T-helper 2 cell treated with Interferon-gamma antibody and Interleukin-4, amounts not matched to agents 5 μg/mL and 100 μg/mL, for 36 hours (primary cell): ENCODE results near the gene FSIP1.

Source experiments
- DNase-seq: peaks from one replicate; pipeline ENCODE4 v3.0.0; 2021; ENCODE audit warnings: low spot score
- H3K27ac Mint-ChIP-seq: one replicate; pipeline ENCODE4 v1.8.0; 2021; ENCODE audit warnings: mild to moderate bottlenecking, mixed read lengths
- H3K27me3 Mint-ChIP-seq: one replicate; pipeline ENCODE4 v1.8.0; 2021; ENCODE audit warnings: low read depth, mixed read lengths
- H3K36me3 Mint-ChIP-seq: one replicate; pipeline ENCODE4 v1.8.0; 2021; ENCODE audit warnings: low read depth, mixed read lengths
- H3K4me1 Mint-ChIP-seq: one replicate; pipeline ENCODE4 v1.8.0; 2021; ENCODE audit warnings: low read depth, mixed read lengths
- H3K4me3 Mint-ChIP-seq: one replicate; pipeline ENCODE4 v1.8.0; 2022; ENCODE audit warnings: mild to moderate bottlenecking, moderate library complexity, mixed read lengths
- H3K9me3 Mint-ChIP-seq: one replicate; pipeline ENCODE4 v1.8.0; 2021; ENCODE audit warnings: mixed read lengths

FSIP1 gene

GRCh38 chr15:39786447-39787056, 3.9 kb upstream of the FSIP1 start:
- Mint-ChIP-seq H3K4me1 (peaks cover 36% of the 10 kb centered on the region), H3K36me3 (peaks cover 4% of the 10 kb centered on the region), H3K9me3 (no peaks in the 10 kb centered on the region), H3K27ac (no peak overlapping the region), H3K4me3 (no peak overlapping the region), H3K27me3 (no peaks in the 10 kb centered on the region)
- no peak for DNase-seq

DNA sequence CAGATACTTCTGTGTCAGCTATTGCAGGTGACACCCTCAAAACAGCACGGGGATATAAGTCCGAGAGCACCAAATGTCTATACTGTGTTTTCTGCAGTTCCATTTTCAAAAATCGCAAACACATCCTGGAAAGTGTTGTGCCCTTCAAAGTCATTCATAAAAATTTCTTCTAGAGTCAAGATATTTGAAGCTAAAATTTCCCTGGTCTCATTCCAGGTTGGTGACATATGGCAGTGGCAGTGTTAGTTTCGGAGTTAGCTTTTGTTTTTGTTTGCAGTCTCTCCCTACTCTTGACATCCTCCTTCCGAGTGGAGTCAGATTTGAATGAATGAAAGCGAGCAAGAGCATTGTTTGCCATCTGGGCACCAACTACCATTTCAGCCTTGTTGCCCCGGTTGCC, 3.2 kb upstream of the FSIP1 start:
- Mint-ChIP-seq H3K27me3 (no peaks in the 10 kb centered on the region), H3K36me3 (peaks cover 4% of the 10 kb centered on the region), H3K9me3 (peaks cover 3% of the 10 kb centered on the region), H3K27ac (no peak overlapping the region), H3K4me1 (peaks cover 42% of the 10 kb centered on the region), H3K4me3 (peak overlapping the region; percentile 16)
- no peak for DNase-seq

DNA sequence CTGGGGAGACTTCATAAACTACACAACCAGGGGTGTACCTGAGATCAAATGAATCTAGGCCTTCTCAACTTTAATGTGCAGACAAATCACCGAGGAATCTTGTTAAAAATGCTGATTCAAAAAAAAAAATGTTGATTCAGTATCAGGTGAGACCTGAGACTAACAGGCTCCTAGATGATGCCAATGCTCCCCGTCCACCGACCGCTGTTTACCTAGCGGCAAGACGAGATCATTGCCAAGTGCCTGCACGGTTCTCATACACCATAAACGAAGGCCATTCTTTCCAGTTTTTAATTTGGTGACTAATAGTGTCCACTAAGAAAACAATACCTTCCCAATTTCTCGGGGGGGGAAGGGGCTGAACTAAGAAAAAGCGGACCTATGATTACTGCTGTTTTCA, 2.5 kb upstream of the FSIP1 start:
- no peak for DNase-seq
- Mint-ChIP-seq H3K36me3 (peaks cover 4% of the 10 kb centered on the region), H3K27ac (no peak overlapping the region), H3K4me3 (peak overlapping the region; percentile 44), H3K4me1 (peaks cover 43% of the 10 kb centered on the region), H3K9me3 (peaks cover 3% of the 10 kb centered on the region), H3K27me3 (peaks cover under 1% of the 10 kb centered on the region)

- Mint-ChIP-seq H3K4me3 (peak overlapping the region; percentile 44), H3K27me3 (peaks cover 3% of the 10 kb centered on the region), H3K4me1 (peaks cover 43% of the 10 kb centered on the region), H3K9me3 (peaks cover 3% of the 10 kb centered on the region), H3K36me3 (peaks cover 4% of the 10 kb centered on the region), H3K27ac (no peak overlapping the region)
- no peak for DNase-seq
Measured at GRCh38 chr15:39784638-39785037, 2.0 kb upstream of the FSIP1 start.

GRCh38 chr15:39784125-39784524, 1.5 kb upstream of the FSIP1 start:
- H3K4me1 Mint-ChIP-seq: peaks cover 43% of the 10 kb centered on the region
- peak overlapping the region; percentile 78 for H3K27ac Mint-ChIP-seq

DNA sequence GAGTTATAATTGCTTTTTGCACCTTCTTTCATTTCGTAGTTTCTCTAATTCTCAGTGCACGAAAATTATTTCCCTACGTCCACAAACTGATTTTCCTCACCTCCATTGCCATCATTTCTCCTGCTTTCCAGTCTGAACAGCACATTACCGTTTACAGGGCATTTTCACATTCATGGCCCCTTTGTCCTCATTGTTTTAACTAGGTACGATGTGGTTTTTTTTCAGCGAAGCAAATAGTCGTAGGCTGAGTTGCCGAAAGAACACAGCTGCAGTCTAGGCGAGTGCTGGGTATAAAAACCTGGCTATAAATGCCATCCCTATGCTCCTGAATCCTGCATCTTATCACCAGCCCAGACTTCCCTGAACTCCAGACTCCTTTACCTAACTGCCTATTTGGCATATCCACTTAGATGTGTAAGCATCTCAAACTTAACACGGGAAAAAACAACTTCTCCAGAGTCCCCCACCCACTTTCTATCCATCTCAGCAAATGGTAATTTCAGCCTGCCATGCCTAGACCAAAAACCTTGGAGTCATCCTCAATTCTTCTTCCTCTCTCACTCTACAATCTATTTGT, 691 bp upstream of the FSIP1 start:
- peak overlapping the region; percentile 78 for H3K27ac Mint-ChIP-seq
- peak overlapping the region; percentile 86 for H3K4me3 Mint-ChIP-seq
- peaks cover 40% of the 10 kb centered on the region for H3K4me1 Mint-ChIP-seq
- peaks cover 8% of the 10 kb centered on the region for H3K27me3 Mint-ChIP-seq
- DNase-seq: no peak
- H3K36me3 Mint-ChIP-seq: peaks cover 4% of the 10 kb centered on the region
- peaks cover 3% of the 10 kb centered on the region for H3K9me3 Mint-ChIP-seq

More at GRCh38 chr15:39784125-39784524, 1.5 kb upstream of the FSIP1 start:
- Mint-ChIP-seq H3K4me3 (peak overlapping the region; percentile 86), H3K9me3 (peaks cover 3% of the 10 kb centered on the region), H3K36me3 (peaks cover 4% of the 10 kb centered on the region), H3K27me3 (peaks cover 3% of the 10 kb centered on the region)
- DNase-seq: no peak

DNA sequence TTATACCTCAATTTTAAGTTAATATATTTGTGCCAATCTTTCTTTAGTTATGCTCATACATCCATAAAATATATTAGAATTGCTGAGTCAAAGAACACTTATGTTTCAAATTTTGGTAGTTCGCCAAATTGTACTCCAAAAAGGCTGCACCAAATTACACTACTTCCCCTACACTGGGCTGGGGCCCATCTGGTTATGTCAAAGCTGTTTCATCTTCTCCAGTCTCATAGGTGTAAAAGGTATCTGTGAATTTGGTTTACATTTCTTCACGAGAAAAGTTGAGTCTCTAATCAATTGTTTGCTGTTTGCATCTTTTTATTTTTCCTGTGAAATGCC, 706 bp downstream of the FSIP1 start:
- peak overlapping the region; percentile 86 for H3K4me3 Mint-ChIP-seq
- H3K27me3 Mint-ChIP-seq: peaks cover 18% of the 10 kb centered on the region
- peaks cover 4% of the 10 kb centered on the region for H3K36me3 Mint-ChIP-seq
- peaks cover 38% of the 10 kb centered on the region for H3K4me1 Mint-ChIP-seq
- H3K27ac Mint-ChIP-seq: peak overlapping the region; percentile 78
- no peak for DNase-seq
- H3K9me3 Mint-ChIP-seq: peaks cover 3% of the 10 kb centered on the region

GRCh38 chr15:39781147-39781966, 1.3 kb downstream of the FSIP1 start:
- H3K4me1 Mint-ChIP-seq: peaks cover 36% of the 10 kb centered on the region
- H3K36me3 Mint-ChIP-seq: peaks cover 4% of the 10 kb centered on the region
- no peak overlapping the region for H3K27ac Mint-ChIP-seq
- peak overlapping the region; percentile 52 for H3K4me3 Mint-ChIP-seq
- DNase-seq: no peak
- H3K27me3 Mint-ChIP-seq: peaks cover 20% of the 10 kb centered on the region
- peaks cover 3% of the 10 kb centered on the region for H3K9me3 Mint-ChIP-seq

DNA sequence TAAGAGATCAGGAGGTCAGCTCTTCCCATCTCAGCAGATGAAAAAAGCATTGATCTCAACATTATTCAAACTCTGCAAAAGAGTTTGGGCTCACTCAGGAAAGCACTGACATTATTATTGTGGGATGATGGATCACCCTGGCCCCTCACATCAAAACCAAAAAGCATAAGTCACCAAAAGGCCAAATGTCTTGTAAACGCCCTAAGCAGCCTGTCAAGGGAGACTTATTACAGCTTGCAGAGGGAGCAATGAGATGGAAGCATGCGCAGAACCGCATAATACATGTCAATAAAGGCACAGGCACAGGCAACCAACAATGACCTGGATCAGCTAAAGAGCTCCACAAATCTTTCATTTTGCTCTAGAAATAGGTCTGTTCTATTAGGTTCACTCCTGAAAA, 4.6 kb downstream of the FSIP1 start:
- Mint-ChIP-seq H3K9me3 (peaks cover 3% of the 10 kb centered on the region), H3K27me3 (peaks cover 20% of the 10 kb centered on the region), H3K4me3 (no peak overlapping the region), H3K36me3 (no peaks in the 10 kb centered on the region), H3K27ac (no peak overlapping the region), H3K4me1 (peaks cover 33% of the 10 kb centered on the region)
- no peak for DNase-seq

- Mint-ChIP-seq H3K27ac (no peak overlapping the region), H3K9me3 (peaks cover 3% of the 10 kb centered on the region), H3K4me1 (peaks cover 33% of the 10 kb centered on the region), H3K27me3 (peaks cover 20% of the 10 kb centered on the region), H3K36me3 (no peaks in the 10 kb centered on the region), H3K4me3 (no peak overlapping the region)
- DNase-seq: no peak
Measured at GRCh38 chr15:39777496-39777895, 5.1 kb downstream of the FSIP1 start.

- DNase-seq: no peak
- H3K4me3 Mint-ChIP-seq: no peak overlapping the region
- H3K4me1 Mint-ChIP-seq: peaks cover 27% of the 10 kb centered on the region
- no peak overlapping the region for H3K27ac Mint-ChIP-seq
- H3K36me3 Mint-ChIP-seq: no peaks in the 10 kb centered on the region
- peaks cover 20% of the 10 kb centered on the region for H3K27me3 Mint-ChIP-seq
- H3K9me3 Mint-ChIP-seq: peaks cover 3% of the 10 kb centered on the region
Measured at GRCh38 chr15:39776068-39776467, 6.6 kb downstream of the FSIP1 start.

- peak; percentile 35 for DNase-seq
- H3K4me1 Mint-ChIP-seq: peaks cover 23% of the 10 kb centered on the region
- H3K27ac Mint-ChIP-seq: peak overlapping the region; percentile 45
- H3K27me3 Mint-ChIP-seq: peaks cover 17% of the 10 kb centered on the region
- peak overlapping the region; percentile 38 for H3K4me3 Mint-ChIP-seq
- no peaks in the 10 kb centered on the region for H3K36me3 Mint-ChIP-seq
- no peaks in the 10 kb centered on the region for H3K9me3 Mint-ChIP-seq
Measured at GRCh38 chr15:39774688-39775267, 7.9 kb downstream of the FSIP1 start.

- Mint-ChIP-seq H3K27me3 (peaks cover under 1% of the 10 kb centered on the region), H3K36me3 (no peaks in the 10 kb centered on the region), H3K9me3 (no peaks in the 10 kb centered on the region), H3K4me3 (no peak overlapping the region), H3K27ac (peak overlapping the region; percentile 11), H3K4me1 (peaks cover 20% of the 10 kb centered on the region)
- no peak for DNase-seq
Measured at GRCh38 chr15:39770748-39771689, 11.6 kb downstream of the FSIP1 start.
